Pancreas (tissue), 10 donors: Measurements from ENCODE around the gene DSC2. TPM values are rescaled to one million over a fixed set of nuclear protein-coding genes. Genes with fewer than 3 reads are reported as not detected.

ENCODE experiments used
- ATAC-seq, 4 donors: fragments of 200-7000 bp; cut with Tn5 transposase; one replicate each; pipeline versions ENCODE4 v1.8.0 to v1.9.1; 2020; ENCODE audit warnings: mild to moderate bottlenecking in 4 of 4, moderate library complexity in 4 of 4
- DNase-seq, 6 donors: peaks; one replicate each; pipeline ENCODE4 v3.0.0-alpha.2; 2020
- FAIRE-seq: peaks from 2 replicates; lab custom pipeline; 2012; peaks lifted over from hg19 to GRCh38; lab: Jason Lieb, UNC
- H3K27ac ChIP-seq, 4 donors: fragments of 200-600 bp; sonication (generic); 1 replicate in 3 of 4; 2 replicates in 1 of 4; pipeline versions ENCODE4 v1.5.0 to v1.8.0; 2020
- H3K27me3 ChIP-seq, 4 donors: fragments of 200-600 bp; one replicate each; pipeline ENCODE4 v1.8.0; 2021
- H3K36me3 ChIP-seq, 3 donors: fragments of 200-600 bp; sonication (generic) in 1 of 3; one replicate each; pipeline versions ENCODE4 v1.5.0 to v1.8.0; 2020 to 2021
- H3K4me1 ChIP-seq, 3 donors: fragments of 200-600 bp; one replicate each; pipeline ENCODE4 v1.8.0; 2021
- H3K4me3 ChIP-seq, 4 donors: fragments of 200-600 bp; sonication (generic) in 2 of 4; one replicate each; pipeline versions ENCODE4 v1.5.0 to v1.8.0; 2020 to 2021
- H3K9me3 ChIP-seq, 4 donors: fragments of 200-600 bp; one replicate each; pipeline ENCODE4 v1.8.0; 2021
- CTCF ChIP-seq, 4 donors: fragments of 200-600 bp; sonication (generic) in 3 of 4; IDR thresholded peaks; one replicate each; pipeline versions ENCODE4 v1.5.0 to v1.8.0; 2021; ENCODE audit warnings: antibody characterized with exemption in 4 of 4
- WGBS, 2 donors: extraction: QIAGEN DNeasy Blood & Tissue Kit; methylation state at CpG; one replicate each; pipeline ENCODE4 v1.1.7; 2013; 5-methylcytosine and 5-hydroxymethylcytosine counted together
- intact Hi-C, 3 donors: fragments of 100-400 bp; cut with DNase I; formaldehyde crosslinking; loops; one replicate each; pipeline versions ENCODE4 v1.11.1 to v1.14.2; 2022
- polyA plus RNA-seq, 2 donors: library from polyadenylated mRNA; stranded (reverse); fragments of 200-250 nt; gene quantifications; one replicate each; pipeline ENCODE4 v1.2.3, GENCODE V29; 2013
- total RNA-seq, 6 donors: library from RNA; stranded (reverse); fragmentation: NEBNext Ultra II Directional in 4 of 6; extraction: Animal tissue kit (Norgen Biotek cat#: 25700) in 4 of 6; gene quantifications; one replicate each; pipeline versions ENCODE4 v1.2.1 to v1.2.4, GENCODE V29; 2021 to 2023
- donor health status: healthy with polysubstance abuse.
- donor health status: DM: no; HTN: no; CAD: no; lungs with moderate emphysema.
- donor health status: DM: no; HTN: no; CAD: no.
- donor health status: control.
- donor health status: control.
- donor health status: Bipolar disorder and iron deficiency.
- donor health status: DM: yes; HTN: yes; CAD: no.
- donor health status: DM: no; HTN: no; CAD: no.
- donor health status: DM: no; HTN: no; CAD: no.
- donor health status: DM: yes; HTN: yes; CAD: no.

Gene DSC2
- total and polyA plus RNA-seq, 8 donors: 2.7 to 30.3 (median 10.2) TPM

GRCh38 chr18:31103423-31103822 lies 1.2 kb upstream of the DSC2 start:
- Histone ChIP-seq H3K36me3 (no peaks in the 10 kb centered on the region), H3K4me3 (no peak overlapping the region), H3K27ac (no peak overlapping the region), H3K9me3 (no peaks in the 10 kb centered on the region), H3K4me1 (peaks cover 0 to 17% (median 7%) of the 10 kb centered on the region in 3 donors), H3K27me3 (no peaks in the 10 kb centered on the region)
- intact Hi-C loops: no loop called here
- WGBS, 2 donors: 88 to 95% methylated on average over 3 of the region's 3 CpGs
- no peak for FAIRE-seq
- TF ChIP-seq CTCF (IDR thresholded peaks at IDR 0.05): no peak
- no peak for ATAC-seq
- DNase-seq: no peak

- intact Hi-C loops: no loop called here
- H3K4me1 ChIP-seq: peaks cover 0 to 18% (median 7%) of the 10 kb centered on the region in 3 donors
- no peaks in the 10 kb centered on the region for H3K36me3 ChIP-seq
- FAIRE-seq (no peak), DNase-seq (no peak), ATAC-seq (no peak)
- no peaks in the 10 kb centered on the region for H3K9me3 ChIP-seq
- no peak overlapping the region for H3K4me3 ChIP-seq
- no peaks in the 10 kb centered on the region for H3K27me3 ChIP-seq
- TF ChIP-seq CTCF (IDR thresholded peaks at IDR 0.05): no peak
- WGBS, 2 donors: 93 to 94% methylated on average over 2 of the region's 2 CpGs
- peak overlapping the region in 1 of 4 donors; percentile 99 for H3K27ac ChIP-seq
These were observed 720 bp upstream of the DSC2 start for GRCh38 chr18:31102941-31103340.

- no peak for FAIRE-seq
- H3K27me3 ChIP-seq: no peaks in the 10 kb centered on the region
- WGBS, 2 donors: 0 to 1% methylated on average over 27 to 72 of the region's 72 CpGs
- H3K36me3 ChIP-seq: no peaks in the 10 kb centered on the region
- H3K9me3 ChIP-seq: no peaks in the 10 kb centered on the region
- peaks cover 0 to 18% (median 7%) of the 10 kb centered on the region in 3 donors for H3K4me1 ChIP-seq
- intact Hi-C loops: no loop called here
- H3K27ac ChIP-seq: peak overlapping the region; percentile 81 to 99 (median 97)
- ATAC-seq: peak; percentile 83 to 91 (median 90)
- H3K4me3 ChIP-seq: peak overlapping the region; percentile 53 to 79 (median 64)
- TF ChIP-seq CTCF (IDR thresholded peaks at IDR 0.05): no peak
- DNase-seq: peak; percentile 84 to 95 (median 90)
These were observed 817 bp downstream of the DSC2 start for GRCh38 chr18:31101183-31102024.

- peak in 4 of 6 donors; percentile 31 to 48 (median 38) for DNase-seq
These were observed 1.6 kb downstream of the DSC2 start for GRCh38 chr18:31100436-31101182.

More at GRCh38 chr18:31100436-31101182, 1.6 kb downstream of the DSC2 start:
- H3K4me1 ChIP-seq: peaks cover 0 to 18% (median 7%) of the 10 kb centered on the region in 3 donors
- TF ChIP-seq CTCF (IDR thresholded peaks at IDR 0.05): no peak
- 4 to 5% methylated on average over 22 to 23 of the region's 23 CpGs for WGBS, 2 donors
- no peak for FAIRE-seq
- peak overlapping the region; percentile 53 to 79 (median 64) for H3K4me3 ChIP-seq
- H3K27ac ChIP-seq: peak overlapping the region; percentile 81 to 99 (median 97)
- intact Hi-C loops: no loop called here
- no peaks in the 10 kb centered on the region for H3K9me3 ChIP-seq
- no peaks in the 10 kb centered on the region for H3K36me3 ChIP-seq
- ATAC-seq: peak; percentile 18 to 36 (median 34)
- no peaks in the 10 kb centered on the region for H3K27me3 ChIP-seq
